Breast epithelium (tissue), 3 donors: Measurements from ENCODE around the gene OBI1.

Source experiments
- CTCF ChIP-seq, 3 donors: fragments of 450-650 bp; IDR thresholded peaks; one replicate each; pipeline ENCODE4 v1.5.1; 2016 to 2017; ENCODE audit warnings: antibody characterized with exemption in 3 of 3, mild to moderate bottlenecking in 3 of 3, moderate library complexity in 3 of 3
- POLR2A ChIP-seq: fragments of 450-650 bp; IDR thresholded peaks from one replicate; pipeline ENCODE4 v1.6.1; 2016; ENCODE audit warnings: antibody characterized with exemption, mild to moderate bottlenecking, moderate library complexity
- POLR2AphosphoS5 ChIP-seq, 3 donors: sonication (generic); formaldehyde crosslinking; IDR thresholded peaks; one replicate each; pipeline ENCODE4 v1.6.1; 2017; ENCODE audit warnings: antibody characterized with exemption in 3 of 3

GRCh38 chr13:78689011-78689410 lies 30.1 kb upstream of the OBI1 start:
- no peak for TF ChIP-seq CTCF (IDR thresholded peaks at IDR 0.05)
- TF ChIP-seq POLR2AphosphoS5 (IDR thresholded peaks at IDR 0.05), result no peak
- TF ChIP-seq POLR2A, result no peak
